ENCODE results near the gene TSHZ1. TPM values are rescaled to one million over a fixed set of nuclear protein-coding genes. Genes with fewer than 3 reads are reported as not detected.

The TSHZ1 gene
- total and polyA plus RNA-seq, 2 of the 8 experiments (the other 6 are each of a cell fraction or from before 2014, with no cell fraction given): 0.03 to 0.32 TPM

GRCh38 chr18:75179819-75180600 lies 30.6 kb upstream of the TSHZ1 start:
- Histone ChIP-seq H3K36me3 (ENCODE audit: control insufficient read depth in 2 of 4, insufficient read depth in 4 of 4, low read length in 3 of 4) (no peaks in the 10 kb centered on the region), H3K56ac (replicated peaks; ENCODE audit: insufficient read length, low read depth, low read length) (no peak overlapping the region), H4K91ac (replicated peaks; ENCODE audit: insufficient read length, low read length) (no peak overlapping the region), H3K23me2 (ENCODE audit: low read depth, low read length) (no peaks in the 10 kb centered on the region), H3K27me3 (replicated peaks in 1 of 4; ENCODE audit: control insufficient read depth in 3 of 4, extremely low read depth in 1 of 4, insufficient read depth in 3 of 4, low read length in 3 of 4) (no peaks in the 10 kb centered on the region), H3K4ac (replicated peaks; ENCODE audit: insufficient read length, low read depth, low read length) (no peak overlapping the region), H2AK5ac (ENCODE audit: low read depth, low read length) (no peak overlapping the region), H3K27ac (ENCODE audit: low read depth, low read length) (no peak overlapping the region), H4K8ac (ENCODE audit: extremely low read depth, insufficient read depth, low read length) (no peak overlapping the region), H2BK20ac (ENCODE audit: low read length) (no peak overlapping the region), H3K14ac (ENCODE audit: insufficient read length) (no peak overlapping the region), H3K23ac (ENCODE audit: insufficient read length) (no peak overlapping the region), H2BK120ac (replicated peaks; ENCODE audit: low read depth, low read length) (no peak overlapping the region), H3K18ac (ENCODE audit: extremely low read depth, low read length) (no peak overlapping the region), H2BK12ac (ENCODE audit: low read depth, low read length) (no peak overlapping the region), H3K79me1 (ENCODE audit: low read depth, low read length) (no peaks in the 10 kb centered on the region), H3K9me3 (ENCODE audit: insufficient read depth in 2 of 2, low read depth in 1 of 2, low read length in 1 of 2) (no peaks in the 10 kb centered on the region), H3K4me1 (replicated peaks in 1 of 4; ENCODE audit: control insufficient read depth in 3 of 4, insufficient read depth in 4 of 4, low read length in 3 of 4) (peaks cover 0 to 3% (median 0%) of the 10 kb centered on the region in 4 experiments; a peak in 1 of 7 replicates), H3K4me2 (ENCODE audit: insufficient read depth in 1 of 2, low read depth in 2 of 2, low read length in 2 of 2) (no peak overlapping the region), H2AFZ (ENCODE audit: low read length) (no peak overlapping the region), H2BK15ac (ENCODE audit: low read length) (no peak overlapping the region), H3K79me2 (ENCODE audit: control insufficient read depth in 1 of 2, insufficient read depth in 2 of 2, low read length in 2 of 2) (no peaks in the 10 kb centered on the region), H2BK5ac (ENCODE audit: low read depth, low read length) (no peak overlapping the region), H4K20me1 (replicated peaks in 1 of 2; ENCODE audit: control insufficient read depth in 1 of 2, insufficient read depth in 2 of 2, low read length in 2 of 2) (no peaks in the 10 kb centered on the region), H3K9ac (replicated peaks in 1 of 4; ENCODE audit: extremely low read depth in 1 of 4, low read depth in 3 of 4, low read length in 3 of 4) (no peak overlapping the region), H4K5ac (ENCODE audit: insufficient read length, low read depth, low read length) (no peak overlapping the region), H3K4me3 (ENCODE audit: extremely low read depth in 1 of 4, insufficient read depth in 2 of 4, low read depth in 3 of 4, low read length in 4 of 4) (no peak overlapping the region)
- no peak for TF ChIP-seq TAF7 (optimal IDR thresholded peaks at IDR 0.05; ENCODE audit: borderline replicate concordance, low read depth, low read length)
- no peak for TF ChIP-seq HDAC6 (IDR thresholded peaks at IDR 0.05; ENCODE audit: low read depth, low read length)
- no peak for TF ChIP-seq NANOG (IDR thresholded peaks at IDR 0.05; ENCODE audit: insufficient read depth, low read depth, low read length, poor library complexity, severe bottlenecking)
- no peak for TF ChIP-seq EGR1 (IDR thresholded peaks at IDR 0.05; ENCODE audit: borderline replicate concordance, low read depth, low read length)
- TF ChIP-seq ASH2L (IDR thresholded peaks at IDR 0.05; ENCODE audit: low read length): no peak
- TF ChIP-seq YY1 (IDR thresholded peaks at IDR 0.05; ENCODE audit: low read depth, low read length): no peak
- no peak for TF ChIP-seq BRCA1 (IDR thresholded peaks at IDR 0.05; ENCODE audit: low read depth, low read length)
- ChIA-PET POLR2A (ENCODE audit: partially characterized antibody) (no interaction called here), CTCF (ENCODE audit: partially characterized antibody) (no interaction called here)
- FAIRE-seq: no peak
- no peak for DNase-seq (ENCODE audit: low read depth in 1 of 2, low spot score in 2 of 2)
- 92% methylated on average over 13 of the region's 13 CpGs; no CpG with 5 or more reads in 1 of the 2 experiments for WGBS, 2 experiments (ENCODE audit: extremely low coverage in 1 of 2, insufficient coverage in 1 of 2, insufficient read length in 1 of 2, insufficient replicate concordance in 2 of 2, low coverage in 1 of 2, low lambda C conversion rate in 2 of 2, missing lambda C conversion rate in 1 of 2)
